Adrenal gland (tissue), 12 donors: ENCODE results near the gene ABCB9. TPM values are rescaled to one million over a fixed set of nuclear protein-coding genes. Genes with fewer than 3 reads are reported as not detected.

Source experiments
- DNase-seq, 7 donors: peaks; one replicate each; pipeline ENCODE4 v3.0.0-alpha.2; 2019 to 2020
- H3K27ac ChIP-seq, 5 donors: fragments of 200-600 bp; sonication (generic) in 4 of 5; 1 replicate in 3 of 5; 2 replicates in 2 of 5; pipeline versions ENCODE4 v1.5.1 to v1.8.0; 2016 to 2020; ENCODE audit warnings: mild to moderate bottlenecking in 1 of 5
- H3K27me3 ChIP-seq: fragments of 200-600 bp; 2 replicates; pipeline ENCODE4 v1.8.0; 2021
- H3K36me3 ChIP-seq, 2 donors: fragments of 200-600 bp; replicated peaks in 1 of 2; 1 replicate in 1 of 2; 2 replicates in 1 of 2; pipeline versions ENCODE4 v1.5.1 to v1.8.0; 2018 to 2022
- H3K4me1 ChIP-seq, 2 donors: fragments of 200-600 bp; replicated peaks in 1 of 2; 1 replicate in 1 of 2; 2 replicates in 1 of 2; pipeline versions ENCODE4 v1.5.1 to v1.8.0; 2018 to 2021
- H3K4me3 ChIP-seq, 4 donors: fragments of 200-600 bp; sonication (generic) in 3 of 4; one replicate each; pipeline ENCODE4 v1.5.1; 2016 to 2018
- H3K9me3 ChIP-seq, 3 donors: fragments of 200-600 bp; sonication (generic) in 1 of 3; replicated peaks in 1 of 3; 1 replicate in 2 of 3; 2 replicates in 1 of 3; pipeline versions ENCODE4 v1.5.1 to v1.8.0; 2016 to 2021
- CTCF ChIP-seq, 6 experiments: fragments of 450-650 bp in 4 of 6; fragments of 200-600 bp in 2 of 6; sonication (generic) in 1 of 6; IDR thresholded peaks; 1 replicate in 5 of 6; 2 replicates in 1 of 6; pipeline versions ENCODE4 v1.5.1 to v1.8.0; 2016 to 2021; ENCODE audit warnings: antibody characterized with exemption in 6 of 6, mild to moderate bottlenecking in 2 of 6, moderate library complexity in 1 of 6
- POLR2A ChIP-seq, 2 donors: fragments of 450-650 bp; IDR thresholded peaks; one replicate each; pipeline ENCODE4 v1.6.1; 2017; ENCODE audit warnings: antibody characterized with exemption in 2 of 2, mild to moderate bottlenecking in 2 of 2, moderate library complexity in 1 of 2
- WGBS, 4 donors: extraction: QIAGEN DNeasy Blood & Tissue Kit in 2 of 4; methylation state at CpG; one replicate each; pipeline versions ENCODE4 v1.1.5 to v1.1.7; 2013 to 2017; 5-methylcytosine and 5-hydroxymethylcytosine counted together
- intact Hi-C, 2 donors: fragments of 100-400 bp; cut with DNase I; formaldehyde crosslinking; loops; one replicate each; pipeline versions ENCODE4 v1.14.1 to v1.15.0; 2022 to 2023
- polyA plus RNA-seq, 3 donors: library from polyadenylated mRNA; stranded (reverse); fragments of 200-250 nt in 2 of 3; fragments of 350-450 nt in 1 of 3; fragmentation: Illumina TruSeq in 1 of 3; extraction: RNeasy Lipid Tissue Mini Kit (QIAGEN cat#74804) in 1 of 3; gene quantifications; one replicate each; pipeline ENCODE4 v1.2.3, GENCODE V29; 2013 to 2014
- total RNA-seq, 9 donors: library from RNA; depleted of rRNA in 4 of 9; stranded (reverse); fragments of >200 nt in 4 of 9; fragments of 120-200 nt in 1 of 9; fragmentation: NEBNext Ultra II Directional in 1 of 9; extraction: Animal tissue kit (Norgen Biotek cat#: 25700) in 1 of 9; gene quantifications; one replicate each; pipeline versions ENCODE4 v1.1.0 to v1.2.4, GENCODE V29; 2013 to 2023
- donor health status: healthy with polysubstance abuse.
- donor health status: Bipolar disorder and iron deficiency.
- donor health status: DM: yes; HTN: yes; CAD: no.
- donor health status: DM: no; HTN: no; CAD: no.
- donor health status: DM: no; HTN: no; CAD: no.
- donor health status: DM: yes; HTN: yes; CAD: no.

Gene ABCB9
- total and polyA plus RNA-seq, 12 donors = 2.0 to 10.0 (median 6.2) TPM

GRCh38 chr12:123010681-123011080 is 44.4 kb upstream of the ABCB9 start:
- Histone ChIP-seq H3K4me1 (peaks cover 0 to 4% of the 10 kb centered on the region in 2 donors), H3K27ac (no peak overlapping the region), H3K27me3 (no peaks in the 10 kb centered on the region), H3K36me3 (peaks cover 0 to 33% of the 10 kb centered on the region in 2 donors), H3K4me3 (no peak overlapping the region), H3K9me3 (no peaks in the 10 kb centered on the region)
- 89 to 94% (median 91%) methylated on average over 4 of the region's 4 CpGs for WGBS, 4 donors
- DNase-seq = no peak
- TF ChIP-seq POLR2A (IDR thresholded peaks at IDR 0.05) (no peak), CTCF (IDR thresholded peaks at IDR 0.05) (no peak)
- intact Hi-C loops = no loop called here

DNA sequence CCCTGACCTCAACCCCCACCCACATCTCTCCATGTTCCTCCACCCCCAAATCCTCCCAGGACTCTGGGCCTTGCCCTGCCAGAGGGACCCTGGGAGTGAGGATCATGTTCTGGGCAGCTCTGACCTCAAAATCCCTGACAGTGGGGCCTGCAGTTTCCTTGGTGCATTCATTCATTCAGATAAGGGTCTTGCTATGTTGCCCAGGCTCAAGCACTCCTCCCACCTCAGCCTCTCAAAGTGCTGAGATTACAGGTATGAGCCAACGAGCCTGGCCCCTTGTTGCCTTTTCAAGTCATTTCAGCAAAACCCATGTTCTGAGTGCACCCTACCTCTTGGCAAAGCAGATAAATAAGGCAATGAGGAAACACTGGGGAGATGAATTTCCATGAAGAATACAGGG is 43.8 kb upstream of the ABCB9 start:
- Histone ChIP-seq H3K9me3 (no peaks in the 10 kb centered on the region), H3K4me1 (peaks cover 0 to 4% of the 10 kb centered on the region in 2 donors), H3K27ac (no peak overlapping the region), H3K4me3 (no peak overlapping the region), H3K36me3 (peaks cover 0 to 35% of the 10 kb centered on the region in 2 donors), H3K27me3 (no peaks in the 10 kb centered on the region)
- no peak for DNase-seq
- intact Hi-C loops = no loop called here
- WGBS, 4 donors = 87 to 100% (median 90%) methylated on average over 1 of the region's 1 CpG
- no peak for TF ChIP-seq CTCF (IDR thresholded peaks at IDR 0.05)
- no peak for TF ChIP-seq POLR2A (IDR thresholded peaks at IDR 0.05)

DNA sequence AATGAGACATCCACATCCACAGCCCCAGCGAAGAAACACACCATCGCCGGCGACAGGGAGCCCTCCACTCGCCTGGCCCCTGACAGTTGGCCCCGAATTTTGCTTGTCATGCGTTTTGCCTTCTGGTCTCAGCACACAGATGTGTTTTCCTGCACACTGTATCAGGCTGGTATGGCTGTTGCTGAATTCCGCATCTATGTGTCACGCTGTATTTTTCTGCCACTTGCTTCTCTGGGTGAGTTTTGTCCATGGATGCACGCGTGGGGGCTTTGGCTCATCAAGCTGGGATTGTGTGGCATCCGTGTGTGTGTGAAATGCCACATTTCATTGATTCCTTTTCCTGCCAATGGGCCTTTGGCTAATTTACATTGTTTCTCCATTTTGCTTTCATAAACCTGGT is 40.7 kb upstream of the ABCB9 start:
- TF ChIP-seq CTCF (IDR thresholded peaks at IDR 0.05) = no peak
- no peak for TF ChIP-seq POLR2A (IDR thresholded peaks at IDR 0.05)
- Histone ChIP-seq H3K4me1 (no peaks in the 10 kb centered on the region), H3K27me3 (no peaks in the 10 kb centered on the region), H3K27ac (no peak overlapping the region), H3K36me3 (peaks cover 0 to 49% of the 10 kb centered on the region in 2 donors), H3K9me3 (no peaks in the 10 kb centered on the region), H3K4me3 (no peak overlapping the region)
- 82 to 87% (median 85%) methylated on average over 12 of the region's 12 CpGs for WGBS, 4 donors
- intact Hi-C loops = no loop called here
- DNase-seq = no peak

- Histone ChIP-seq H3K4me3 (no peak overlapping the region), H3K36me3 (peaks cover 0 to 58% of the 10 kb centered on the region in 2 donors), H3K27me3 (no peaks in the 10 kb centered on the region), H3K4me1 (no peaks in the 10 kb centered on the region), H3K27ac (no peak overlapping the region), H3K9me3 (no peaks in the 10 kb centered on the region)
- TF ChIP-seq POLR2A (IDR thresholded peaks at IDR 0.05) (no peak), CTCF (IDR thresholded peaks at IDR 0.05) (no peak)
- no peak for DNase-seq
- 87 to 94% (median 92%) methylated on average over 18 to 22 of the region's 22 CpGs for WGBS, 4 donors
- intact Hi-C loops = no loop called here
Measured at GRCh38 chr12:123005081-123005626, 38.9 kb upstream of the ABCB9 start.
